Ishikawa (cell line): ENCODE data around the gene NEGR1.

ENCODE experiments used
- CEBPB ChIP-seq: IDR thresholded peaks from 2 replicates; pipeline ENCODE4 v1.6.1; 2012
- CREB1 ChIP-seq: IDR thresholded peaks from 2 replicates; pipeline ENCODE4 v1.6.1; 2012; ENCODE audit warnings: low read depth
- EGR1 ChIP-seq: IDR thresholded peaks from 2 replicates; pipeline ENCODE4 v1.6.1; 2012
- EP300 ChIP-seq: IDR thresholded peaks from 2 replicates; pipeline ENCODE4 v1.6.1; 2012; ENCODE audit warnings: borderline replicate concordance
- FOXM1 ChIP-seq: IDR thresholded peaks from 2 replicates; pipeline ENCODE4 v1.6.1; 2012; ENCODE audit warnings: low read depth, borderline replicate concordance
- NFIC ChIP-seq: IDR thresholded peaks from 2 replicates; pipeline ENCODE4 v1.6.1; 2012
- RAD21 ChIP-seq: IDR thresholded peaks from 2 replicates; pipeline ENCODE4 v1.6.1; 2012; ENCODE audit warnings: low read depth
- TCF12 ChIP-seq: IDR thresholded peaks from 2 replicates; pipeline ENCODE4 v1.6.1; 2012; ENCODE audit warnings: low read depth
- TEAD4 ChIP-seq: IDR thresholded peaks from 2 replicates; pipeline ENCODE4 v1.6.1; 2012
- YY1 ChIP-seq: IDR thresholded peaks from 2 replicates; pipeline ENCODE4 v1.6.1; 2012; ENCODE audit warnings: low read depth
- TF ChIP-seq, protein P1 (sequence below): IDR thresholded peaks from 2 replicates; pipeline ENCODE4 v1.6.1; 2012; ENCODE audit warnings: low read depth, mild to moderate bottlenecking
- TF ChIP-seq, protein P2 (sequence below): IDR thresholded peaks from 2 replicates; pipeline ENCODE4 v1.6.1; 2012

DNA sequence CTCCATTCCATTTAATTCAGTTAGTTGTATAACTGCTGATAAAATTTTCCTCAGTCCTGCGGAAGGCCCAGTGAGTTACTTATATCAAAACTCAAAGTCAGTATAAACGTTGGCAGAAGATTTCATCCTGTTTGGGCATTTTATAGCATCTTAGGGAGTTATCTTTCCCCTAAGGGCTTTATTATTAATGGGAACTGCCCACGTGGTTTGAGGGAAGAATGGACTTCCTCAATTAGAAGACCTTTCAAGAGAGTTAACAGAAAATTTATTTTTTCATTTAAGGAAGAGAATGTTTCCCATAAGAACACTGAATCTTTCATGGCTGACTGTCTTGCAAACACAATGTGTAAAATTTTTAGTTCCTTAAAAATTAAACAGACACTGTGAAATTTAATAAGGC, 400.1 kb downstream of the NEGR1 start:
- TF ChIP-seq, protein P1, sequence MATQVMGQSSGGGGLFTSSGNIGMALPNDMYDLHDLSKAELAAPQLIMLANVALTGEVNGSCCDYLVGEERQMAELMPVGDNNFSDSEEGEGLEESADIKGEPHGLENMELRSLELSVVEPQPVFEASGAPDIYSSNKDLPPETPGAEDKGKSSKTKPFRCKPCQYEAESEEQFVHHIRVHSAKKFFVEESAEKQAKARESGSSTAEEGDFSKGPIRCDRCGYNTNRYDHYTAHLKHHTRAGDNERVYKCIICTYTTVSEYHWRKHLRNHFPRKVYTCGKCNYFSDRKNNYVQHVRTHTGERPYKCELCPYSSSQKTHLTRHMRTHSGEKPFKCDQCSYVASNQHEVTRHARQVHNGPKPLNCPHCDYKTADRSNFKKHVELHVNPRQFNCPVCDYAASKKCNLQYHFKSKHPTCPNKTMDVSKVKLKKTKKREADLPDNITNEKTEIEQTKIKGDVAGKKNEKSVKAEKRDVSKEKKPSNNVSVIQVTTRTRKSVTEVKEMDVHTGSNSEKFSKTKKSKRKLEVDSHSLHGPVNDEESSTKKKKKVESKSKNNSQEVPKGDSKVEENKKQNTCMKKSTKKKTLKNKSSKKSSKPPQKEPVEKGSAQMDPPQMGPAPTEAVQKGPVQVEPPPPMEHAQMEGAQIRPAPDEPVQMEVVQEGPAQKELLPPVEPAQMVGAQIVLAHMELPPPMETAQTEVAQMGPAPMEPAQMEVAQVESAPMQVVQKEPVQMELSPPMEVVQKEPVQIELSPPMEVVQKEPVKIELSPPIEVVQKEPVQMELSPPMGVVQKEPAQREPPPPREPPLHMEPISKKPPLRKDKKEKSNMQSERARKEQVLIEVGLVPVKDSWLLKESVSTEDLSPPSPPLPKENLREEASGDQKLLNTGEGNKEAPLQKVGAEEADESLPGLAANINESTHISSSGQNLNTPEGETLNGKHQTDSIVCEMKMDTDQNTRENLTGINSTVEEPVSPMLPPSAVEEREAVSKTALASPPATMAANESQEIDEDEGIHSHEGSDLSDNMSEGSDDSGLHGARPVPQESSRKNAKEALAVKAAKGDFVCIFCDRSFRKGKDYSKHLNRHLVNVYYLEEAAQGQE = no peak
- TF ChIP-seq FOXM1 (no peak), RAD21 (no peak), CREB1 (no peak), TEAD4 (no peak), YY1 (no peak), TCF12 (no peak), NFIC (no peak), EP300 (no peak), CEBPB (no peak), EGR1 (no peak)
- TF ChIP-seq, protein P2, sequence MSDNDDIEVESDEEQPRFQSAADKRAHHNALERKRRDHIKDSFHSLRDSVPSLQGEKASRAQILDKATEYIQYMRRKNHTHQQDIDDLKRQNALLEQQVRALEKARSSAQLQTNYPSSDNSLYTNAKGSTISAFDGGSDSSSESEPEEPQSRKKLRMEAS = no peak
